ENCODE data around the gene SEC16A. TPM values are rescaled to one million over a fixed set of nuclear protein-coding genes. Genes with fewer than 3 reads are reported as not detected.

SEC16A gene
- total RNA-seq, 2 donors from 2014 or later = 59.0 to 72.8 TPM

- H3K27me3 ChIP-seq (replicated peaks; ENCODE audit: insufficient read depth) = no peaks in the 10 kb centered on the region
- no peak for DNase-seq (ENCODE audit: low spot score)
- H3K9me3 ChIP-seq = no peaks in the 10 kb centered on the region
- no peak overlapping the region for H3K27ac ChIP-seq
- no peak overlapping the region for H3K4me3 ChIP-seq
- H3K4me1 ChIP-seq (ENCODE audit: control insufficient read depth in 1 of 2, low read depth in 2 of 2) = peaks cover 13 to 22% of the 10 kb centered on the region in 2 donors
- ATAC-seq (ENCODE audit: insufficient number of reproducible peaks, low FRiP score, low read depth) = no peak
- peaks cover 36% of the 10 kb centered on the region for H3K36me3 ChIP-seq
- TF ChIP-seq, protein P1, sequence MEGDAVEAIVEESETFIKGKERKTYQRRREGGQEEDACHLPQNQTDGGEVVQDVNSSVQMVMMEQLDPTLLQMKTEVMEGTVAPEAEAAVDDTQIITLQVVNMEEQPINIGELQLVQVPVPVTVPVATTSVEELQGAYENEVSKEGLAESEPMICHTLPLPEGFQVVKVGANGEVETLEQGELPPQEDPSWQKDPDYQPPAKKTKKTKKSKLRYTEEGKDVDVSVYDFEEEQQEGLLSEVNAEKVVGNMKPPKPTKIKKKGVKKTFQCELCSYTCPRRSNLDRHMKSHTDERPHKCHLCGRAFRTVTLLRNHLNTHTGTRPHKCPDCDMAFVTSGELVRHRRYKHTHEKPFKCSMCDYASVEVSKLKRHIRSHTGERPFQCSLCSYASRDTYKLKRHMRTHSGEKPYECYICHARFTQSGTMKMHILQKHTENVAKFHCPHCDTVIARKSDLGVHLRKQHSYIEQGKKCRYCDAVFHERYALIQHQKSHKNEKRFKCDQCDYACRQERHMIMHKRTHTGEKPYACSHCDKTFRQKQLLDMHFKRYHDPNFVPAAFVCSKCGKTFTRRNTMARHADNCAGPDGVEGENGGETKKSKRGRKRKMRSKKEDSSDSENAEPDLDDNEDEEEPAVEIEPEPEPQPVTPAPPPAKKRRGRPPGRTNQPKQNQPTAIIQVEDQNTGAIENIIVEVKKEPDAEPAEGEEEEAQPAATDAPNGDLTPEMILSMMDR (IDR thresholded peaks at IDR 0.05) = no peak
Observed at GRCh38 chr9:136397643-136398042, 85.2 kb downstream of the SEC16A start.

DNA sequence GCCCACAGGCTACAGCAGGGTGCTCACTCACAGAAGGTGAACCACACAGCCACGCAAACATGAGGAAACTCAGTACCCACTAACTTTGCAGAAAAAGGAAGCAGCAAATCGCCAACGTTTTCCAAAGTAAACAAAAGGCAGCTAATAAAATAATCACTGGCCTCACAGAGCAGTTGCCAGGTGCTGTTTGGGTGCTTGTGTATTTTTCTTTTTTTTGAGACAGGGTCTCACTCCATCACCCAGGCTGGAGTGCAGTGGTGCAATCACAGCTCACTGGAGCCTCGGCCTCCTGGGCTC lies 86.7 kb downstream of the SEC16A start:
- Histone ChIP-seq H3K27me3 (replicated peaks; ENCODE audit: insufficient read depth) (no peaks in the 10 kb centered on the region), H3K36me3 (peaks cover 46% of the 10 kb centered on the region), H3K4me1 (ENCODE audit: control insufficient read depth in 1 of 2, low read depth in 2 of 2) (peaks cover 13 to 22% of the 10 kb centered on the region in 2 donors), H3K4me3 (no peak overlapping the region), H3K27ac (no peak overlapping the region), H3K9me3 (no peaks in the 10 kb centered on the region)
- TF ChIP-seq, protein P1 (IDR thresholded peaks at IDR 0.05) = no peak
- DNase-seq (ENCODE audit: low spot score) (no peak), ATAC-seq (ENCODE audit: insufficient number of reproducible peaks, low FRiP score, low read depth) (no peak)

DNA sequence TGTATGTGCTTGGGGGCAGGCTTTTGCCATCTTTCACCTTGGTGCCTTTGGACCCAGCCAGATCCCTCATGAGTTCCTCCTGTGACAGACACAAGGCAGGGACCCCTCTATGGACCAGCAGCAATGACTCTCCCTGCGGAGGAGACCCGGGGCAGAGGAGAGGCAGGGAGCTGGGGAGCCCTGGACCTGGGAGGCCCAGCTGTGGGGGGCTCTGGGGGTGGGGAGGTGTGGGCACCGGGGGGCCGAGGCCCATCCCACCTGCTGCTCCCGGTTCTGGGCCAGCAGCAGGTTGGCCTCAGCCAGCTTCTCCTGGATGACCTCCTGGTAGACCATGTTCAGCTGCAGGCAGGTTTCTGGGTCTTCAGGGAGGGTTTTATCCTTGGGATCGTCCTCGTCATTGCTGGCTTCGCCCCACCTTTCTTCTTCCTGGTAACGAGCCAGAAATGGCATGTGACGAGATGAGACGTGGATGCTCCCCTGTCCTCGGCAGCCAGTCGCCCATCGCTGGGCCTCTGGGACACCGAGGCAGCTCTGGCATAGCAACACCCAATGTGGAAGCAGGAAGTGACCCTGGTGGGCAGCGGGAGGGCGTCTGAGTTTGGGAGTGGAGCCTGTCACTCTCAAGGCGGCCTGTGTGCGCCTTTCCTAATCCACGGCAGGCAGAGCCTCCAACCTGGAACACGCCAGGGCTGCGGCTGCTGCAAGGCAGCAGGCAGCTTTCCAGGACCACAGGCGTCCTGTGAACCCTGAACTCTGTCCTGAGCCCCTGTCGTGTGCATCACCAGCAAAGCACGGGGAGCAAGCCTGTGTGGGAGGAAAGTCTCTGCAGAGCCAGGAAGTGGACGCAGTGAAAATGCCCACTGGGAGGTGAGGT lies 87.3 kb downstream of the SEC16A start:
- H3K36me3 ChIP-seq = peaks cover 46% of the 10 kb centered on the region
- H3K4me3 ChIP-seq = no peak overlapping the region
- no peak for ATAC-seq (ENCODE audit: insufficient number of reproducible peaks, low FRiP score, low read depth)
- no peaks in the 10 kb centered on the region for H3K27me3 ChIP-seq (replicated peaks; ENCODE audit: insufficient read depth)
- TF ChIP-seq, protein P1 (IDR thresholded peaks at IDR 0.05) = no peak
- no peak for DNase-seq (ENCODE audit: low spot score)
- peaks cover 12 to 19% of the 10 kb centered on the region in 2 donors for H3K4me1 ChIP-seq (ENCODE audit: control insufficient read depth in 1 of 2, low read depth in 2 of 2)
- H3K27ac ChIP-seq = no peak overlapping the region
- H3K9me3 ChIP-seq = no peaks in the 10 kb centered on the region

DNA sequence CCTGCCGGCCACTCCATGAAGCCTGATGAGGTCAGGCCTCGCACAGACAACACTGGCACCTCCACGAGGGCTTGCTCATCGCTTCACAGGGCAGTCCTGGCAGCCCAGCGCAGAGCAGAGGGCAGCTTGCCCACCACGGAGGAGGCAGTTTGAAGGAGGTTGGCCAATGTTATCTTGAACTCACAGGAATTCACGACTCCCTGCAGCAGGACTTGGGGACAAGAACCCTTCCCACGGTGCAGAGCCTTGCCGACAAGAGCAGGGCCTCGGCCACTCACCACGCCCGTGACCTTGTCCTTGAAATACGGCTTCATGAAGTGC lies 87.9 kb downstream of the SEC16A start:
- H3K4me1 ChIP-seq (ENCODE audit: control insufficient read depth in 1 of 2, low read depth in 2 of 2) = peaks cover 10 to 14% of the 10 kb centered on the region in 2 donors
- no peak overlapping the region for H3K4me3 ChIP-seq
- TF ChIP-seq, protein P1 (IDR thresholded peaks at IDR 0.05) = no peak
- DNase-seq (ENCODE audit: low spot score) = no peak
- no peak for ATAC-seq (ENCODE audit: insufficient number of reproducible peaks, low FRiP score, low read depth)
- H3K27ac ChIP-seq = no peak overlapping the region
- H3K27me3 ChIP-seq (replicated peaks; ENCODE audit: insufficient read depth) = no peaks in the 10 kb centered on the region
- no peaks in the 10 kb centered on the region for H3K9me3 ChIP-seq
- peaks cover 46% of the 10 kb centered on the region for H3K36me3 ChIP-seq

GRCh38 chr9:136394312-136395019 lies 88.4 kb downstream of the SEC16A start:
- no peaks in the 10 kb centered on the region for H3K27me3 ChIP-seq (replicated peaks; ENCODE audit: insufficient read depth)
- H3K36me3 ChIP-seq = peaks cover 47% of the 10 kb centered on the region
- H3K4me1 ChIP-seq (ENCODE audit: control insufficient read depth in 1 of 2, low read depth in 2 of 2) = peaks cover 10 to 11% of the 10 kb centered on the region in 2 donors
- H3K27ac ChIP-seq = no peak overlapping the region
- TF ChIP-seq, protein P1 (IDR thresholded peaks at IDR 0.05) = no peak
- H3K9me3 ChIP-seq = no peaks in the 10 kb centered on the region
- DNase-seq (ENCODE audit: low spot score) (no peak), ATAC-seq (ENCODE audit: insufficient number of reproducible peaks, low FRiP score, low read depth) (no peak)
- H3K4me3 ChIP-seq = no peak overlapping the region

Data from thoracic aorta (tissue), 2 donors.